ENCODE measurements around the gene LPP. TPM values are rescaled to one million over a fixed set of nuclear protein-coding genes. Genes with fewer than 3 reads are reported as not detected.

Gene LPP
- total RNA-seq, 2 donors from 2014 or later, result 1,568 to 1,607 TPM

DNA sequence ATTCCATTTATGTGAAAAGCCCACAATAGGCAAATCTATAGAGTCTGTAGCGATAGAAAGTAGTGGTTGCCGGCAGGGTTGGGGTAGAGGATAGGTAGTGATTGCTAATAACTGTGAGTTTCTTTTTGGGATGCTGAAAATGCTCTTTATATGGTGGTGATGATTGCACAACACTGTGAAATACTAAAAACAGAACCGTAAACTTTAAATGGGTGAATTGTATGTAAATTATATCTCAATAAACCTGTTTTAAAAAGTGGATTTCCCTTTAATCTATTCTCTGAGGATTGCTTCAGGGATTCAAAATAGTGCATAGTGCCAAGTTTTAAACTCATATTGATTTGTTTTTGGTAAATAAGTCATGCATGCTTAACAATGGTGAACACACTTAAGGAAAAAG, 140.2 kb downstream of the LPP start:
- H3K4me1 ChIP-seq (ENCODE audit: control insufficient read depth in 1 of 2, low read depth in 2 of 2), result peaks cover 49 to 98% of the 10 kb centered on the region in 2 donors
- no peaks in the 10 kb centered on the region for H3K27me3 ChIP-seq (replicated peaks; ENCODE audit: insufficient read depth)
- H3K36me3 ChIP-seq, result peaks cover 8% of the 10 kb centered on the region
- ATAC-seq (ENCODE audit: insufficient number of reproducible peaks, low FRiP score, low read depth), result no peak
- H3K4me3 ChIP-seq, result no peak overlapping the region
- H3K27ac ChIP-seq, result peak overlapping the region; percentile 71 to 81
- no peak for DNase-seq (ENCODE audit: low spot score)
- TF ChIP-seq, protein P1, sequence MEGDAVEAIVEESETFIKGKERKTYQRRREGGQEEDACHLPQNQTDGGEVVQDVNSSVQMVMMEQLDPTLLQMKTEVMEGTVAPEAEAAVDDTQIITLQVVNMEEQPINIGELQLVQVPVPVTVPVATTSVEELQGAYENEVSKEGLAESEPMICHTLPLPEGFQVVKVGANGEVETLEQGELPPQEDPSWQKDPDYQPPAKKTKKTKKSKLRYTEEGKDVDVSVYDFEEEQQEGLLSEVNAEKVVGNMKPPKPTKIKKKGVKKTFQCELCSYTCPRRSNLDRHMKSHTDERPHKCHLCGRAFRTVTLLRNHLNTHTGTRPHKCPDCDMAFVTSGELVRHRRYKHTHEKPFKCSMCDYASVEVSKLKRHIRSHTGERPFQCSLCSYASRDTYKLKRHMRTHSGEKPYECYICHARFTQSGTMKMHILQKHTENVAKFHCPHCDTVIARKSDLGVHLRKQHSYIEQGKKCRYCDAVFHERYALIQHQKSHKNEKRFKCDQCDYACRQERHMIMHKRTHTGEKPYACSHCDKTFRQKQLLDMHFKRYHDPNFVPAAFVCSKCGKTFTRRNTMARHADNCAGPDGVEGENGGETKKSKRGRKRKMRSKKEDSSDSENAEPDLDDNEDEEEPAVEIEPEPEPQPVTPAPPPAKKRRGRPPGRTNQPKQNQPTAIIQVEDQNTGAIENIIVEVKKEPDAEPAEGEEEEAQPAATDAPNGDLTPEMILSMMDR (IDR thresholded peaks at IDR 0.05), result no peak
- no peaks in the 10 kb centered on the region for H3K9me3 ChIP-seq

DNA sequence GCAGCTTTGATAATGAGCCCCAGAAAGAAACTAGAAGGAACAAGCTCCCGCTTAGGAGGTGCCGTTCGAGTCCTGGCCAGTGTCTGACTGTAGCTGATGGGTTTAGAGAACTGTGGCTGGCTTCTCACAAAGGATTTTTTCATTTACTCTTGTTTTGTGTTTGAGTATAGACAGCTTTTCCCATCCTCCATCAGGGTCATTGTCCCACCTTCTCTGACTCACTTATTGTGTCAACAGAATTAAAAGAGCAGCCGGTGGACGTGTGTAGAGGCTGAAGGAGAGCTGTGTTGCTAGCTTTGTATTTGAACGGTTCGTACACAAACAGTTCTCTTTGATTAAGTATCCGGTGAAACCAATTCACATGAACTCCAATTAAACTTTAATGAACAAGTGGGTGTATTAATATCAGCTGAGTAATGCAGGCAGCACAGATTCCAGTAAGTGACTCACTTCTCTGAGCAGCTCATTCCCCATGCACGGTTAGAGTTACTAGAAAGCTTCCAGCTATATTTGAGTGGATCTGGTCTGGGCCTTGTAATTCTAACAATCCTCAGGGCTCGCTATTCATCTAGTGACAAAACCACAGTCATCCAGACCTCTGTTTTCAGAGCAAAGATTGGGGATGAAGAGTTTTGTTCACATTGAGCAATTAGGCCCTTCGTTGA, 141.0 kb downstream of the LPP start:
- DNase-seq (ENCODE audit: low spot score) (no peak), ATAC-seq (ENCODE audit: insufficient number of reproducible peaks, low FRiP score, low read depth) (peak; percentile 72)
- H3K4me1 ChIP-seq (ENCODE audit: control insufficient read depth in 1 of 2, low read depth in 2 of 2), result peaks cover 55 to 98% of the 10 kb centered on the region in 2 donors

DNA sequence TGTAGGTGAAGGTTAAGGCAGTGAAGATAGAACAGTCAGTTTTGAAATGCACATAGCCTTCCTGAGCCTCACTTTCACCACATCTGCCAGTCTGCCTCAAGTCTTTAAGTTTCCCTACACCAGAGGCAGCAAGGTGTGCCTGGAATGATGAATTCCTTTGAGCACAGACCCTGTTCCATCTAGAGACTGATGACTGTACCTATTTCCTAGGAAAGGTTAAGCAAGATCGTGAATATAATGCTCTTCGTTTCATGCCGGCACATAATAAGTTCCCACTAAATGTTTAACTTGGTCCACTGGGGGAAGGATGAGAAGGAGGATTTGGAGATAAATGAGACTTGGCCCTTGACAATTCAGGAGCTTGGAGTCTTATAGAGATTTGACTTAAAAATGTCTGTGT, 141.9 kb downstream of the LPP start:
- Histone ChIP-seq H3K4me3 (no peak overlapping the region), H3K4me1 (ENCODE audit: control insufficient read depth in 1 of 2, low read depth in 2 of 2) (peaks cover 54 to 98% of the 10 kb centered on the region in 2 donors), H3K27ac (peak overlapping the region; percentile 71 to 81), H3K36me3 (no peaks in the 10 kb centered on the region), H3K9me3 (no peaks in the 10 kb centered on the region), H3K27me3 (replicated peaks; ENCODE audit: insufficient read depth) (no peaks in the 10 kb centered on the region)
- TF ChIP-seq, protein P1 (IDR thresholded peaks at IDR 0.05), result no peak
- ATAC-seq (ENCODE audit: insufficient number of reproducible peaks, low FRiP score, low read depth) (no peak), DNase-seq (ENCODE audit: low spot score) (no peak)

More for the DNA sequence above, 141.0 kb downstream of the LPP start:
- H3K9me3 ChIP-seq, result no peaks in the 10 kb centered on the region
- H3K36me3 ChIP-seq, result peaks cover 5% of the 10 kb centered on the region
- H3K27me3 ChIP-seq (replicated peaks; ENCODE audit: insufficient read depth), result no peaks in the 10 kb centered on the region
- TF ChIP-seq, protein P1 (IDR thresholded peaks at IDR 0.05), result no peak
- H3K27ac ChIP-seq, result peak overlapping the region; percentile 71 to 81
- H3K4me3 ChIP-seq, result peak overlapping the region; percentile 20

DNA sequence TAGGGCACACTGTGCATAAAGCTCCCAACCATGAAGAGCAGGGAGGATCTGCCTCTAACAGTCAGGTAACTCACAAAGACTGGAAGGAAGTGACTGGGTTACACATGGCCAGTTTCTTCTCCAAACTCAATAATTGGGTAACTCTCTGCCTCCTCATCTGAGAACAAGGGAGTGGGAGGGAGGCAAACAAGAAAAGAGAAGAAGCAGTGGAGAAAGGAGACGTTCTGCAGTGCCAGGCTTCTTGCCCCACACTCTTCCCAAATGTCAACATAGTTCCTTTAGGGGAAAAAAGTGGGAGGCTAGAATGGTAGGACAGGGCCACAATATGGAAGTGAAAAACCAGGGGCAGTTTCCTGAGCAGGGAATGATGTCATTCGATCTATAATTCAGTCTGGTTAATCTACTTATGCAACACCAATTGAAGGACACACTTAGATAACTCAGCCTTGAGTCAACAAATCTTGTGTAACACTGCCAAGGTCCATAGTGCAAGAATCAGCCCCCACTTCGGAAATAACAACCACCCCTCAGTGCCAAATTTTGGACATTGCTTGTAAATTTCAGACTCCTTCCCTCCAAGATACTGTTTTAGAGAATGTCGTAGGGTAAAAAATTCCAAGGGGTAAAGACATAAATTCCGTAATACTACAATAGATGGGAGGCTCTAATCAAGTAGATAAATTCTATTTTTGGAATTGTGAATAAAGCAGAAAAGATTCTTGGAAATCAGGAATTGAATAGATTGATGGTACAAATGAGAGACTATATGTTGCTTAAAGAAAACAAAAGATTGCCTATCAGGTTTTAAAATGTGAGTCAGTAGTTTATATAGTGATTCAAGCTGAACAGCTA, 143.0 kb downstream of the LPP start:
- H3K27ac ChIP-seq, result peak overlapping the region; percentile 71 to 81
- peak overlapping the region; percentile 7 for H3K4me3 ChIP-seq
- no peaks in the 10 kb centered on the region for H3K27me3 ChIP-seq (replicated peaks; ENCODE audit: insufficient read depth)
- no peak for DNase-seq (ENCODE audit: low spot score)
- no peaks in the 10 kb centered on the region for H3K9me3 ChIP-seq
- ATAC-seq (ENCODE audit: insufficient number of reproducible peaks, low FRiP score, low read depth), result peak; percentile 52
- H3K4me1 ChIP-seq (ENCODE audit: control insufficient read depth in 1 of 2, low read depth in 2 of 2), result peaks cover 57 to 98% of the 10 kb centered on the region in 2 donors
- TF ChIP-seq, protein P1 (IDR thresholded peaks at IDR 0.05), result no peak
- H3K36me3 ChIP-seq, result no peaks in the 10 kb centered on the region

DNA sequence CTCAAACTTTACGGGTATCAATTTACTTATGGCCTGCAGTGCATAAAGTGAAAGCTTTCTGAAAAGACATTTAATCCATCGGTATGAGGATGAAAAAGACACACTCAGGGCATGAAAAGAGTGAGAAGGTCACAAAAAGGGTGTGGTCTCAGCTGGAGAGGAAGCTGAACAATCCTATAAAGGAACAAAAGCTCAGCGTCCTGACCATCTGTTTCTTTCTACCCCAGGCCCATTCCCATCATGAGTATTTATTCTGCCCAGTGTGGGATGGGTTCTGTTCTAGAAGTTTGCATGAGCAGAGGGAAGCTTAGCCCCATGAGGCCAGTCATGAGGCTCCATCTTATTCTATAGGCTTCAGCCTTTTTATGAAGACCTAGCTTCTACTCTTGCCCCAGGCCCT, 144.6 kb downstream of the LPP start:
- ATAC-seq (ENCODE audit: insufficient number of reproducible peaks, low FRiP score, low read depth) (no peak), DNase-seq (ENCODE audit: low spot score) (no peak)
- Histone ChIP-seq H3K9me3 (no peaks in the 10 kb centered on the region), H3K4me1 (ENCODE audit: control insufficient read depth in 1 of 2, low read depth in 2 of 2) (peaks cover 57 to 98% of the 10 kb centered on the region in 2 donors), H3K36me3 (no peaks in the 10 kb centered on the region), H3K27me3 (replicated peaks; ENCODE audit: insufficient read depth) (no peaks in the 10 kb centered on the region), H3K4me3 (no peak overlapping the region), H3K27ac (peak overlapping the region; percentile 54 to 81)
- TF ChIP-seq, protein P1 (IDR thresholded peaks at IDR 0.05), result no peak
